Colonic mucosa (tissue), 4 donors: Measurements from ENCODE around the gene EFCAB6. TPM values are rescaled to one million over a fixed set of nuclear protein-coding genes. Genes with fewer than 3 reads are reported as not detected.

Experiments
- DNase-seq: peaks from one replicate; pipeline ENCODE4 v3.0.0-alpha.2; 2020
- H3K27ac ChIP-seq: fragments of 200-600 bp; one replicate; pipeline ENCODE4 v1.8.0; 2021
- H3K27me3 ChIP-seq: fragments of 200-600 bp; one replicate; pipeline ENCODE4 v1.8.0; 2021
- H3K36me3 ChIP-seq: fragments of 200-600 bp; one replicate; pipeline ENCODE4 v1.8.0; 2021
- H3K4me1 ChIP-seq: fragments of 200-600 bp; one replicate; pipeline ENCODE4 v1.8.0; 2021; ENCODE audit warnings: mild to moderate bottlenecking
- H3K4me3 ChIP-seq: fragments of 200-600 bp; one replicate; pipeline ENCODE4 v1.8.0; 2021
- H3K9ac ChIP-seq, 2 donors: one replicate each; pipeline ENCODE4 v1.7.0; 2013; ENCODE audit warnings: control low read depth in 2 of 2, low read depth in 2 of 2, low read length in 2 of 2
- H3K9me3 ChIP-seq: fragments of 200-600 bp; one replicate; pipeline ENCODE4 v1.8.0; 2021
- CTCF ChIP-seq: fragments of 200-600 bp; IDR thresholded peaks from one replicate; pipeline ENCODE4 v1.8.0; 2022; ENCODE audit warnings: antibody characterized with exemption, mild to moderate bottlenecking
- intact Hi-C: fragments of 100-400 bp; cut with DNase I; formaldehyde crosslinking; loops from one replicate; pipeline ENCODE4 v1.14.1; 2022
- total RNA-seq, 2 donors: library from RNA; stranded (reverse); fragmentation: NEBNext Ultra II Directional in 1 of 2; extraction: Animal tissue kit (Norgen Biotek cat#: 25700) in 1 of 2; gene quantifications; one replicate each; pipeline ENCODE4 v1.2.1, GENCODE V29; 2021
- donor health status: healthy.
- donor health status: DM: no; HTN: no; CAD: no.
- donor health status: DM: no; HTN: no; CAD: no.

The EFCAB6 gene
- total RNA-seq, 2 donors from 2014 or later, result 0.35 to 0.80 TPM

DNA sequence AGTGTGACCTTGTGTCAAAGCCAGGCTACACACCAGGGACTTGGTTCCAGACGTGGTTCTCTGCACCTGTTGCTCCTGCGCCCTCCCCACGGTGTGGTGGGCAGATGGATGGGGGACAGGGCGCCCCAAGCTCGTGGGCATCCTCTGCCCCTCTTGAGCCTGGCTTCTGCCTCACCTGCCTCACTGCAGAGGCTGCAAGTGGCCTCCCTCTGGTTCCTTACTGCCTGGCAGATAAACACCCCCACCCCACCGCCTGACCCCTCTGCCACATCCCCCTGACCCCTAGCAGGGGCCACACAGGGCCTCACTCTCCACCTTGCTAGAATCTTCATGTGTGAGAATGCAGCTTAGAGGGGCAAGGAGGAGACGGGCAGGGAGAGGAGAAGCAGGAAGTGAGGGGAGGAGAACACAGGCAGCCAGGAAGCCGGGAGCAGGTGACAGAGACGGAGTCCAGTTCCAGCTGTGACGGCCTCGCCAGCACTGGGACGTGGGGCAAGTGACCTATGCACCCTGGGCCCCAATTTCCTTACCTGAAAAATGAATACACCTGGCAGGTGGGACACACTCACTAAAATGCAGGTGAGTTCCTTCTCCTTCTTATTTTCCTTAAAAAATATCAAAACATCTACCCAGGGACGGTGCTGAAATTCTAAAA is 178.3 kb downstream of the EFCAB6 start:
- no peaks in the 10 kb centered on the region for H3K9me3 ChIP-seq
- no peak overlapping the region for H3K27ac ChIP-seq
- intact Hi-C loops, result no loop called here
- no peaks in the 10 kb centered on the region for H3K27me3 ChIP-seq
- H3K9ac ChIP-seq, result no peak overlapping the region
- H3K36me3 ChIP-seq, result no peaks in the 10 kb centered on the region
- H3K4me1 ChIP-seq, result no peaks in the 10 kb centered on the region
- no peak for TF ChIP-seq CTCF
- DNase-seq, result no peak
- no peak overlapping the region for H3K4me3 ChIP-seq

GRCh38 chr22:43631846-43632245 is 180.3 kb downstream of the EFCAB6 start:
- no peaks in the 10 kb centered on the region for H3K4me1 ChIP-seq
- intact Hi-C loops, result no loop called here
- DNase-seq, result no peak
- no peaks in the 10 kb centered on the region for H3K36me3 ChIP-seq
- H3K9ac ChIP-seq, result no peak overlapping the region
- no peak overlapping the region for H3K4me3 ChIP-seq
- no peak for TF ChIP-seq CTCF
- no peak overlapping the region for H3K27ac ChIP-seq
- H3K9me3 ChIP-seq, result no peaks in the 10 kb centered on the region
- no peaks in the 10 kb centered on the region for H3K27me3 ChIP-seq

DNA sequence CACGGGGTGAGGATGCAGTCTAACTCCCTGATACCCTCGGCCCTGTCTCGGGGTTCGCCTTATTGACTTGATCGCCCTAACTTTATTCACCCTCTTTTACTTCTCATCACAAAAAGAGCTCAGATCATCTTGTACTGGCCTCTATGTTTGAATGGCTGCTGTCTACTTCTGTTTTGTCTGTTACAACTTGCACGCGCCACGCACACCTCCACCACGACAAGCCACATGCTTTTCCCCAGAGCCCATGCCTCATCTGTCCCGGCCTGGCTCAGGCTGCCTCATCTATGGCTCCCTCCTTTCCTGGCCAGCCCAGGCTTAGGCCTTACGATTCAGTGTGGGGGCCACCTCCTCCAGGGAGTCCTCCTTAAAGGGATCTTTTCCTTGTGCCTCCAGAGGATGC is 180.9 kb downstream of the EFCAB6 start:
- H3K4me3 ChIP-seq, result no peak overlapping the region
- no peaks in the 10 kb centered on the region for H3K36me3 ChIP-seq
- no peak for TF ChIP-seq CTCF
- intact Hi-C loops, result no loop called here
- no peak overlapping the region for H3K27ac ChIP-seq
- no peaks in the 10 kb centered on the region for H3K4me1 ChIP-seq
- no peaks in the 10 kb centered on the region for H3K9me3 ChIP-seq
- no peak for DNase-seq
- no peak overlapping the region for H3K9ac ChIP-seq
- no peaks in the 10 kb centered on the region for H3K27me3 ChIP-seq

DNA sequence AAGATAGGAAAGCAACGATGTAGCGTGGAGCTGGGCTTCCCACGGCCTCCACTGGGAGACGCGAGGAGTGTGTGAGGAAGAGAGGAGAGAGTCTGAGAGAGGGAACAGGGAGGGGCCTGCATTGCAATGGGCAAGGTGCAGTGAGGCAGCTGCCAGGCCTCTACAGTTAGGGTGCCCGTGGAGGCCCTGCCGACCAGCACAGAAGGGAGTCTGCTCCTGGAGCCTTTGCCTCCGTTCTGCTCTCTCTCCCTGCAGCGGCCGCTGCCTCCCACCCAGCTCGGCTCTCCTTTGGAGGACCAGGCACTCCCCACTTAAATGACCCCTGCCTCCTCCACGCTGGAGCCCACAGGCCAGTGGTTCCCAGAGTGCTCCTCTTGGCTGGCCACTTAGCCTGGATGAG is 181.7 kb downstream of the EFCAB6 start:
- Histone ChIP-seq H3K27me3 (no peaks in the 10 kb centered on the region), H3K4me3 (no peak overlapping the region), H3K9ac (no peak overlapping the region), H3K27ac (no peak overlapping the region), H3K9me3 (no peaks in the 10 kb centered on the region), H3K4me1 (no peaks in the 10 kb centered on the region), H3K36me3 (no peaks in the 10 kb centered on the region)
- no peak for DNase-seq
- intact Hi-C loops, result no loop called here
- no peak for TF ChIP-seq CTCF

DNA sequence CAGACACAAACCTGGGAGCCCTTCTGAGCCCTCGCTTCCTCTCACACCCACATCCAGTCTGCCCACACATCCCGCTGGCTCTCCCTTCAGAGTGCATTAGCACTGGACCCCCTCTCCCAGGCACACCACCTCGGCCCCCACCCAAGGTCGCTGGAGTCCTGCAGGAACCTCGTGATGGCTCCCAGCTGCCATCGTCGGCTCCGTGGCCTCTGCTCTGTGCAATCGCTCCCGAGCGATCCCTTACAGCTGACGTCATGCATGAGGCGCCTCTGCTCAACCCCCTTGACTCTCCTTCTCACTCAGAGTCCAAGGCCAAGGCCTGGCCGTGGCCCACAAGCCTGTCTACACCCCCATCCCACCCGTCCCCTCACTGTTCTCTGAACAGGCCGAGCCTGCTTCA is 183.9 kb downstream of the EFCAB6 start:
- no peaks in the 10 kb centered on the region for H3K4me1 ChIP-seq
- H3K36me3 ChIP-seq, result no peaks in the 10 kb centered on the region
- H3K4me3 ChIP-seq, result no peak overlapping the region
- DNase-seq, result no peak
- intact Hi-C loops, result no loop called here
- no peak overlapping the region for H3K27ac ChIP-seq
- H3K9ac ChIP-seq, result no peak overlapping the region
- H3K27me3 ChIP-seq, result no peaks in the 10 kb centered on the region
- no peak for TF ChIP-seq CTCF
- H3K9me3 ChIP-seq, result no peaks in the 10 kb centered on the region
